ENCODE data around the gene C1QTNF1. TPM values are rescaled to one million over a fixed set of nuclear protein-coding genes. Genes with fewer than 3 reads are reported as not detected.
A peak's percentile ranks its signal among the peaks of the same experiment; 100 is the strongest.

Gene C1QTNF1
- total RNA-seq, 4 donors from 2014 or later: 6.3 to 20.6 (median 14.3) TPM

GRCh38 chr17:79011451-79012147 is 12.4 kb upstream of the C1QTNF1 start:
- H3K36me3 ChIP-seq: no peaks in the 10 kb centered on the region
- H3K9me3 ChIP-seq: no peaks in the 10 kb centered on the region
- no peak overlapping the region for H3K27ac ChIP-seq
- peaks cover 8 to 33% (median 14%) of the 10 kb centered on the region in 4 donors for H3K4me1 ChIP-seq
- DNase-seq: peak in 1 of 3 donors; percentile 4
- H3K4me3 ChIP-seq: no peak overlapping the region
- no peaks in the 10 kb centered on the region for H3K27me3 ChIP-seq
- no peak for TF ChIP-seq POLR2A (IDR thresholded peaks at IDR 0.05)

- H3K36me3 ChIP-seq: no peaks in the 10 kb centered on the region
- peaks cover 4 to 22% (median 13%) of the 10 kb centered on the region in 4 donors for H3K4me1 ChIP-seq
- H3K9me3 ChIP-seq: no peaks in the 10 kb centered on the region
- TF ChIP-seq CTCF (IDR thresholded peaks at IDR 0.05): no peak
- TF ChIP-seq POLR2A (IDR thresholded peaks at IDR 0.05): no peak
- peak in 1 of 3 donors; percentile 17 for DNase-seq
- no peaks in the 10 kb centered on the region for H3K27me3 ChIP-seq
- no peak overlapping the region for H3K4me3 ChIP-seq
- H3K27ac ChIP-seq: no peak overlapping the region
Measured at GRCh38 chr17:79012563-79013134, 11.3 kb upstream of the C1QTNF1 start.

GRCh38 chr17:79014158-79014758 is 9.7 kb upstream of the C1QTNF1 start:
- peaks cover 0 to 11% (median 2%) of the 10 kb centered on the region in 4 donors for H3K4me1 ChIP-seq
- TF ChIP-seq CTCF (IDR thresholded peaks at IDR 0.05): no peak
- TF ChIP-seq POLR2A (IDR thresholded peaks at IDR 0.05): no peak
- no peaks in the 10 kb centered on the region for H3K27me3 ChIP-seq
- H3K27ac ChIP-seq: no peak overlapping the region
- DNase-seq: no peak
- H3K36me3 ChIP-seq: no peaks in the 10 kb centered on the region
- H3K9me3 ChIP-seq: no peaks in the 10 kb centered on the region
- no peak overlapping the region for H3K4me3 ChIP-seq

- no peak overlapping the region for H3K27ac ChIP-seq
- no peaks in the 10 kb centered on the region for H3K9me3 ChIP-seq
- H3K27me3 ChIP-seq: no peaks in the 10 kb centered on the region
- peaks cover 0 to 18% (median 5%) of the 10 kb centered on the region in 4 donors for H3K4me1 ChIP-seq
- TF ChIP-seq POLR2A (IDR thresholded peaks at IDR 0.05) (no peak), CTCF (IDR thresholded peaks at IDR 0.05) (no peak)
- H3K36me3 ChIP-seq: no peaks in the 10 kb centered on the region
- peak in 1 of 3 donors; percentile 9 for DNase-seq
- no peak overlapping the region for H3K4me3 ChIP-seq
Measured at GRCh38 chr17:79017546-79018369, 6.2 kb upstream of the C1QTNF1 start.

GRCh38 chr17:79018370-79018695 is 5.6 kb upstream of the C1QTNF1 start:
- peak in 1 of 3 donors; percentile 21 for DNase-seq
- H3K4me1 ChIP-seq: peaks cover 0 to 18% (median 5%) of the 10 kb centered on the region in 4 donors

More at GRCh38 chr17:79018370-79018695, 5.6 kb upstream of the C1QTNF1 start:
- TF ChIP-seq CTCF (IDR thresholded peaks at IDR 0.05) (no peak), POLR2A (IDR thresholded peaks at IDR 0.05) (no peak)
- no peaks in the 10 kb centered on the region for H3K27me3 ChIP-seq
- H3K36me3 ChIP-seq: no peaks in the 10 kb centered on the region
- no peaks in the 10 kb centered on the region for H3K9me3 ChIP-seq
- H3K4me3 ChIP-seq: no peak overlapping the region
- H3K27ac ChIP-seq: no peak overlapping the region

Data from Peyer's patch (tissue), 4 donors.